Amniotic stem cell (primary cell): Measurements from ENCODE around the gene ADAMTS15.

Experiments used
- DNase-seq: peaks from one replicate; lab custom pipeline; 2025; lab: John Stamatoyannopoulos, UW

Gene ADAMTS15

GRCh38 chr11:130416906-130417305, 31.5 kb upstream of the ADAMTS15 start:
- DNase-seq: no peak

GRCh38 chr11:130418210-130418609, 30.2 kb upstream of the ADAMTS15 start:
- no peak for DNase-seq

- no peak for DNase-seq
Observed at GRCh38 chr11:130418756-130419155, 29.7 kb upstream of the ADAMTS15 start.

GRCh38 chr11:130420478-130421198, 27.8 kb upstream of the ADAMTS15 start:
- DNase-seq: no peak

- no peak for DNase-seq
Observed at GRCh38 chr11:130421199-130421585, 27.3 kb upstream of the ADAMTS15 start.

GRCh38 chr11:130421697-130422096, 26.7 kb upstream of the ADAMTS15 start:
- DNase-seq: no peak

- DNase-seq: no peak
Observed at GRCh38 chr11:130422251-130422995, 26.0 kb upstream of the ADAMTS15 start.

- DNase-seq: no peak
Observed at GRCh38 chr11:130423541-130424142, 24.8 kb upstream of the ADAMTS15 start.

GRCh38 chr11:130424613-130425140, 23.8 kb upstream of the ADAMTS15 start:
- DNase-seq: no peak

- DNase-seq: no peak
Observed at GRCh38 chr11:130425156-130425555, 23.3 kb upstream of the ADAMTS15 start.

GRCh38 chr11:130426223-130426836, 22.1 kb upstream of the ADAMTS15 start:
- no peak for DNase-seq

- no peak for DNase-seq
Observed at GRCh38 chr11:130426837-130427341, 21.6 kb upstream of the ADAMTS15 start.

GRCh38 chr11:130427581-130428315, 20.7 kb upstream of the ADAMTS15 start:
- DNase-seq: no peak

GRCh38 chr11:130428316-130429119, 19.9 kb upstream of the ADAMTS15 start, which contains the start of gene ADAMTS8:
Gene ADAMTS8, minus strand, starts transcription at chr11:130428609. Its CDS starts 323 bp downstream, at chr11:130428286.
- DNase-seq: no peak

- no peak for DNase-seq
Observed at GRCh38 chr11:130429120-130429681, 19.2 kb upstream of the ADAMTS15 start.

- no peak for DNase-seq
Observed at GRCh38 chr11:130429983-130430382, 18.5 kb upstream of the ADAMTS15 start.

GRCh38 chr11:130431331-130431773, 17.1 kb upstream of the ADAMTS15 start:
- peak; percentile 20 for DNase-seq

GRCh38 chr11:130431801-130432200, 16.6 kb upstream of the ADAMTS15 start:
- peak; percentile 31 for DNase-seq

- DNase-seq: no peak
Observed at GRCh38 chr11:130433357-130433756, 15.1 kb upstream of the ADAMTS15 start.
